HEK293 (cell line): Measurements from ENCODE around the gene SCYL1.

Source experiments
- GLI2 ChIP-seq: fragments of 450-650 bp; formaldehyde crosslinking; IDR thresholded peaks from 2 replicates; pipeline ENCODE4; 2017; ENCODE audit warnings: missing biosample characterization, missing genetic modification characterization, low read depth, borderline replicate concordance
- GLIS2 ChIP-seq: fragments of 450-650 bp; formaldehyde crosslinking; IDR thresholded peaks from 2 replicates; pipeline ENCODE4 v1.5.1; 2016; ENCODE audit warnings: missing biosample characterization, missing genetic modification characterization
- HIC1 ChIP-seq: fragments of 450-650 bp; formaldehyde crosslinking; IDR thresholded peaks from 2 replicates; pipeline ENCODE4 v1.5.1; 2016; ENCODE audit warnings: missing biosample characterization, missing genetic modification characterization
- KLF1 ChIP-seq: fragments of 450-650 bp; formaldehyde crosslinking; IDR thresholded peaks from 2 replicates; pipeline ENCODE4 v1.5.1; 2016; ENCODE audit warnings: missing biosample characterization, missing genetic modification characterization
- SP7 ChIP-seq: fragments of 450-650 bp; formaldehyde crosslinking; IDR thresholded peaks from 2 replicates; pipeline ENCODE4 v1.5.1; 2016; ENCODE audit warnings: missing biosample characterization, missing genetic modification characterization
- YY1 ChIP-seq: fragments of 450-650 bp; formaldehyde crosslinking; IDR thresholded peaks from 2 replicates; pipeline ENCODE4 v1.5.1; 2018; ENCODE audit warnings: missing biosample characterization, missing genetic modification characterization
- ZBTB48 ChIP-seq: fragments of 450-650 bp; formaldehyde crosslinking; IDR thresholded peaks from 2 replicates; pipeline ENCODE4 v1.5.1; 2016; ENCODE audit warnings: missing biosample characterization, missing genetic modification characterization
- ZBTB8A ChIP-seq: fragments of 450-650 bp; formaldehyde crosslinking; IDR thresholded peaks from 2 replicates; pipeline ENCODE4 v1.5.1; 2016; ENCODE audit warnings: missing biosample characterization, missing genetic modification characterization
- ZNF16 ChIP-seq: fragments of 450-650 bp; formaldehyde crosslinking; IDR thresholded peaks from 2 replicates; pipeline ENCODE4 v1.5.1; 2016; ENCODE audit warnings: low read depth, missing biosample characterization, missing genetic modification characterization
- ZNF19 ChIP-seq: fragments of 450-650 bp; formaldehyde crosslinking; IDR thresholded peaks from 2 replicates; pipeline ENCODE4; 2016; ENCODE audit warnings: missing biosample characterization, missing genetic modification characterization, low read depth
- ZNF24 ChIP-seq: fragments of 450-650 bp; formaldehyde crosslinking; IDR thresholded peaks from 2 replicates; pipeline ENCODE4 v1.5.1; 2016; ENCODE audit warnings: missing biosample characterization, missing genetic modification characterization
- ZNF560 ChIP-seq: fragments of 450-650 bp; formaldehyde crosslinking; IDR thresholded peaks from 2 replicates; pipeline ENCODE4 v1.5.1; 2017; ENCODE audit warnings: missing biosample characterization, missing genetic modification characterization, borderline replicate concordance
- ZNF585B ChIP-seq: fragments of 450-650 bp; formaldehyde crosslinking; IDR thresholded peaks from 2 replicates; pipeline ENCODE4 v1.5.1; 2016; ENCODE audit warnings: missing biosample characterization, missing genetic modification characterization
- ZNF624 ChIP-seq: fragments of 450-650 bp; formaldehyde crosslinking; IDR thresholded peaks from 2 replicates; pipeline ENCODE4 v1.5.1; 2017; ENCODE audit warnings: missing biosample characterization, missing genetic modification characterization
- ZNF670 ChIP-seq: fragments of 450-650 bp; formaldehyde crosslinking; IDR thresholded peaks from 2 replicates; pipeline ENCODE4 v1.5.1; 2016; ENCODE audit warnings: missing biosample characterization, missing genetic modification characterization, low read depth
- ZNF704 ChIP-seq: fragments of 450-650 bp; formaldehyde crosslinking; IDR thresholded peaks from 2 replicates; pipeline ENCODE4 v1.5.1; 2016; ENCODE audit warnings: missing biosample characterization, missing genetic modification characterization
- ZNF707 ChIP-seq: fragments of 450-650 bp; formaldehyde crosslinking; IDR thresholded peaks from 2 replicates; pipeline ENCODE4 v1.5.1; 2016; ENCODE audit warnings: missing biosample characterization, missing genetic modification characterization
- ZNF76 ChIP-seq: fragments of 450-650 bp; formaldehyde crosslinking; IDR thresholded peaks from 2 replicates; pipeline ENCODE4; 2016; ENCODE audit warnings: low read depth, missing biosample characterization, missing genetic modification characterization, borderline replicate concordance
- TF ChIP-seq, protein P1 (sequence below): fragments of 450-650 bp; formaldehyde crosslinking; IDR thresholded peaks from 2 replicates; pipeline ENCODE4 v1.5.1; 2016; ENCODE audit warnings: missing biosample characterization, missing genetic modification characterization
- TF ChIP-seq, protein P2 (sequence below): fragments of 450-650 bp; formaldehyde crosslinking; IDR thresholded peaks from 2 replicates; pipeline ENCODE4 v1.5.1; 2016; ENCODE audit warnings: missing biosample characterization, missing genetic modification characterization
- TF ChIP-seq, protein P3 (sequence below): fragments of 450-650 bp; formaldehyde crosslinking; conservative IDR thresholded peaks from 2 replicates; pipeline ENCODE4 v1.5.1; 2016; ENCODE audit warnings: low read depth, missing biosample characterization, missing genetic modification characterization
- TF ChIP-seq, protein P4 (sequence below): fragments of 450-650 bp; IDR thresholded peaks from 2 replicates; pipeline ENCODE4 v1.5.1; 2018; ENCODE audit warnings: missing biosample characterization, mild to moderate bottlenecking, missing genetic modification characterization

Gene SCYL1

GRCh38 chr11:65498977-65499712 lies 25.7 kb upstream of the SCYL1 start, which contains the start of gene MALAT1 (continued):
- TF ChIP-seq, protein P1, sequence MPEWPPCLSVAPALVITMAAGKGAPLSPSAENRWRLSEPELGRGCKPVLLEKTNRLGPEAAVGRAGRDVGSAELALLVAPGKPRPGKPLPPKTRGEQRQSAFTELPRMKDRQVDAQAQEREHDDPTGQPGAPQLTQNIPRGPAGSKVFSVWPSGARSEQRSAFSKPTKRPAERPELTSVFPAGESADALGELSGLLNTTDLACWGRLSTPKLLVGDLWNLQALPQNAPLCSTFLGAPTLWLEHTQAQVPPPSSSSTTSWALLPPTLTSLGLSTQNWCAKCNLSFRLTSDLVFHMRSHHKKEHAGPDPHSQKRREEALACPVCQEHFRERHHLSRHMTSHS (tag by site-specific recombination) = no peak
- TF ChIP-seq, protein P2, sequence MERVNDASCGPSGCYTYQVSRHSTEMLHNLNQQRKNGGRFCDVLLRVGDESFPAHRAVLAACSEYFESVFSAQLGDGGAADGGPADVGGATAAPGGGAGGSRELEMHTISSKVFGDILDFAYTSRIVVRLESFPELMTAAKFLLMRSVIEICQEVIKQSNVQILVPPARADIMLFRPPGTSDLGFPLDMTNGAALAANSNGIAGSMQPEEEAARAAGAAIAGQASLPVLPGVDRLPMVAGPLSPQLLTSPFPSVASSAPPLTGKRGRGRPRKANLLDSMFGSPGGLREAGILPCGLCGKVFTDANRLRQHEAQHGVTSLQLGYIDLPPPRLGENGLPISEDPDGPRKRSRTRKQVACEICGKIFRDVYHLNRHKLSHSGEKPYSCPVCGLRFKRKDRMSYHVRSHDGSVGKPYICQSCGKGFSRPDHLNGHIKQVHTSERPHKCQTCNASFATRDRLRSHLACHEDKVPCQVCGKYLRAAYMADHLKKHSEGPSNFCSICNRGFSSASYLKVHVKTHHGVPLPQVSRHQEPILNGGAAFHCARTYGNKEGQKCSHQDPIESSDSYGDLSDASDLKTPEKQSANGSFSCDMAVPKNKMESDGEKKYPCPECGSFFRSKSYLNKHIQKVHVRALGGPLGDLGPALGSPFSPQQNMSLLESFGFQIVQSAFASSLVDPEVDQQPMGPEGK (tag by site-specific recombination) = no peak
- TF ChIP-seq, protein P3, sequence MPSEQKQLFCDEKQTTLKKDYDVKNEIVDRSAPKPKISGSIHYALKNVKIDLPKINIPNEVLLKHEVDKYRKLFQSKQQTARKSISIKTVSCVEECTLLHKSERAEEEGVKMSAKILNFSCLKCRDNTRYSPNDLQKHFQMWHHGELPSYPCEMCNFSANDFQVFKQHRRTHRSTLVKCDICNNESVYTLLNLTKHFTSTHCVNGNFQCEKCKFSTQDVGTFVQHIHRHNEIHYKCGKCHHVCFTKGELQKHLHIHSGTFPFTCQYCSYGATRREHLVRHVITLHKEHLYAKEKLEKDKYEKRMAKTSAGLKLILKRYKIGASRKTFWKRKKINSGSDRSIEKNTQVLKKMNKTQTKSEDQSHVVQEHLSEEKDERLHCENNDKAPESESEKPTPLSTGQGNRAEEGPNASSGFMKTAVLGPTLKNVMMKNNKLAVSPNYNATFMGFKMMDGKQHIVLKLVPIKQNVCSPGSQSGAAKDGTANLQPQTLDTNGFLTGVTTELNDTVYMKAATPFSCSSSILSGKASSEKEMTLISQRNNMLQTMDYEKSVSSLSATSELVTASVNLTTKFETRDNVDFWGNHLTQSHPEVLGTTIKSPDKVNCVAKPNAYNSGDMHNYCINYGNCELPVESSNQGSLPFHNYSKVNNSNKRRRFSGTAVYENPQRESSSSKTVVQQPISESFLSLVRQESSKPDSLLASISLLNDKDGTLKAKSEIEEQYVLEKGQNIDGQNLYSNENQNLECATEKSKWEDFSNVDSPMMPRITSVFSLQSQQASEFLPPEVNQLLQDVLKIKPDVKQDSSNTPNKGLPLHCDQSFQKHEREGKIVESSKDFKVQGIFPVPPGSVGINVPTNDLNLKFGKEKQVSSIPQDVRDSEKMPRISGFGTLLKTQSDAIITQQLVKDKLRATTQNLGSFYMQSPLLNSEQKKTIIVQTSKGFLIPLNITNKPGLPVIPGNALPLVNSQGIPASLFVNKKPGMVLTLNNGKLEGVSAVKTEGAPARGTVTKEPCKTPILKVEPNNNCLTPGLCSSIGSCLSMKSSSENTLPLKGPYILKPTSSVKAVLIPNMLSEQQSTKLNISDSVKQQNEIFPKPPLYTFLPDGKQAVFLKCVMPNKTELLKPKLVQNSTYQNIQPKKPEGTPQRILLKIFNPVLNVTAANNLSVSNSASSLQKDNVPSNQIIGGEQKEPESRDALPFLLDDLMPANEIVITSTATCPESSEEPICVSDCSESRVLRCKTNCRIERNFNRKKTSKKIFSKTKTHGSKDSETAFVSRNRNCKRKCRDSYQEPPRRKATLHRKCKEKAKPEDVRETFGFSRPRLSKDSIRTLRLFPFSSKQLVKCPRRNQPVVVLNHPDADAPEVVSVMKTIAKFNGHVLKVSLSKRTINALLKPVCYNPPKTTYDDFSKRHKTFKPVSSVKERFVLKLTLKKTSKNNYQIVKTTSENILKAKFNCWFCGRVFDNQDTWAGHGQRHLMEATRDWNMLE (tag by site-specific recombination) = no peak
- TF ChIP-seq ZNF24 (tag by site-specific recombination) (no peak), ZNF19 (no peak), ZNF704 (no peak), SP7 (tag by site-specific recombination) (peak; percentile 64), ZNF585B (tag by site-specific recombination) (no peak), YY1 (tag by site-specific recombination) (no peak), ZNF76 (tag by site-specific recombination) (peak; percentile 49; the same call in 1 of the 2 replicates), ZNF624 (tag by site-specific recombination) (peak; percentile 83), HIC1 (tag by site-specific recombination) (peak; percentile 84), KLF1 (tag by site-specific recombination) (peak; percentile 56; the same call in 1 of the 2 replicates), ZBTB48 (tag by site-specific recombination) (no peak), ZNF16 (no peak), GLI2 (tag by site-specific recombination) (no peak), ZBTB8A (tag by site-specific recombination) (peak; percentile 40; the same call in 1 of the 2 replicates), ZNF707 (tag by site-specific recombination) (no peak), ZNF560 (tag by site-specific recombination) (no peak), GLIS2 (tag by site-specific recombination) (no peak), ZNF670 (tag by site-specific recombination) (no peak)
- TF ChIP-seq, protein P4, sequence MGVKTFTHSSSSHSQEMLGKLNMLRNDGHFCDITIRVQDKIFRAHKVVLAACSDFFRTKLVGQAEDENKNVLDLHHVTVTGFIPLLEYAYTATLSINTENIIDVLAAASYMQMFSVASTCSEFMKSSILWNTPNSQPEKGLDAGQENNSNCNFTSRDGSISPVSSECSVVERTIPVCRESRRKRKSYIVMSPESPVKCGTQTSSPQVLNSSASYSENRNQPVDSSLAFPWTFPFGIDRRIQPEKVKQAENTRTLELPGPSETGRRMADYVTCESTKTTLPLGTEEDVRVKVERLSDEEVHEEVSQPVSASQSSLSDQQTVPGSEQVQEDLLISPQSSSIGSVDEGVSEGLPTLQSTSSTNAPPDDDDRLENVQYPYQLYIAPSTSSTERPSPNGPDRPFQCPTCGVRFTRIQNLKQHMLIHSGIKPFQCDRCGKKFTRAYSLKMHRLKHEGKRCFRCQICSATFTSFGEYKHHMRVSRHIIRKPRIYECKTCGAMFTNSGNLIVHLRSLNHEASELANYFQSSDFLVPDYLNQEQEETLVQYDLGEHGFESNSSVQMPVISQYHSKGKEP = 0 out of 2 replicates have a peak, but pooled peaks have one; percentile 23
